ENCODE measurements around the gene TESMIN.

GRCh38 chr11:68743539-68743938 lies 7.8 kb downstream of the TESMIN start:
- TF ChIP-seq SPEN (CRISPR knock-in tag; IDR thresholded peaks at IDR 0.05; ENCODE audit: low read depth) (no peak), TCF7 (IDR thresholded peaks at IDR 0.05; ENCODE audit: low read depth) (no peak)

All from HepG2 (cell line).